Cerebellar nuclear complex (tissue), 1 donor: ENCODE data around the gene FGD2.

ENCODE experiments used
- DNase-seq, 2 experiments: peaks; one replicate each; lab custom pipeline; 2025; lab: John Stamatoyannopoulos, UW

FGD2 gene

GRCh38 chr6:36970892-36971842 lies 34.3 kb upstream of the FGD2 start:
- DNase-seq: no peak

GRCh38 chr6:36971921-36972673 lies 33.4 kb upstream of the FGD2 start:
- DNase-seq: no peak

- DNase-seq: no peak
Measured at GRCh38 chr6:36973190-36973589, 32.3 kb upstream of the FGD2 start.

- DNase-seq: no peak
Measured at GRCh38 chr6:36973647-36974046, 31.8 kb upstream of the FGD2 start.

- DNase-seq: no peak
Measured at GRCh38 chr6:36975231-36976006, 30.0 kb upstream of the FGD2 start.

- no peak for DNase-seq
Measured at GRCh38 chr6:36976007-36976264, 29.5 kb upstream of the FGD2 start.

- DNase-seq: no peak
Measured at GRCh38 chr6:36976509-36976908, 28.9 kb upstream of the FGD2 start.

GRCh38 chr6:36976931-36977330 lies 28.5 kb upstream of the FGD2 start:
- DNase-seq: no peak

- no peak for DNase-seq
Measured at GRCh38 chr6:36977470-36977941, 27.9 kb upstream of the FGD2 start.

GRCh38 chr6:36978421-36979346 lies 26.8 kb upstream of the FGD2 start:
- DNase-seq: no peak

GRCh38 chr6:36979347-36979742 lies 26.1 kb upstream of the FGD2 start:
- DNase-seq: peak; percentile 8 to 51

- no peak for DNase-seq
Measured at GRCh38 chr6:36980129-36980528, 25.3 kb upstream of the FGD2 start.

- DNase-seq: no peak
Measured at GRCh38 chr6:36980876-36981619, 24.4 kb upstream of the FGD2 start.

- DNase-seq: no peak
Measured at GRCh38 chr6:36983538-36983937, 21.9 kb upstream of the FGD2 start.

GRCh38 chr6:36984581-36985416 lies 20.7 kb upstream of the FGD2 start:
- DNase-seq: no peak

GRCh38 chr6:36985417-36985807 lies 20.0 kb upstream of the FGD2 start:
- DNase-seq: no peak

GRCh38 chr6:36985808-36986703 lies 19.4 kb upstream of the FGD2 start, which contains the start of gene MTCH1:
TSS of gene MTCH1 (minus strand) at chr6:36986196. CDS start at chr6:36986173, 23 bp downstream.
- DNase-seq: peak; percentile 35 to 65

GRCh38 chr6:36986704-36987047 lies 18.8 kb upstream of the FGD2 start:
- DNase-seq: no peak

- no peak for DNase-seq
Measured at GRCh38 chr6:36989264-36989663, 16.2 kb upstream of the FGD2 start.
